Adrenal gland (tissue), 12 donors: Measurements from ENCODE around the gene CUTA. TPM values are rescaled to one million over a fixed set of nuclear protein-coding genes. Genes with fewer than 3 reads are reported as not detected.

Experiments
- DNase-seq, 7 donors: peaks; one replicate each; pipeline ENCODE4 v3.0.0-alpha.2; 2019 to 2020
- H3K27ac ChIP-seq, 5 donors: fragments of 200-600 bp; sonication (generic) in 4 of 5; 1 replicate in 3 of 5; 2 replicates in 2 of 5; pipeline versions ENCODE4 v1.5.1 to v1.8.0; 2016 to 2020; ENCODE audit warnings: mild to moderate bottlenecking in 1 of 5
- H3K27me3 ChIP-seq: fragments of 200-600 bp; 2 replicates; pipeline ENCODE4 v1.8.0; 2021
- H3K36me3 ChIP-seq, 2 donors: fragments of 200-600 bp; replicated peaks in 1 of 2; 1 replicate in 1 of 2; 2 replicates in 1 of 2; pipeline versions ENCODE4 v1.5.1 to v1.8.0; 2018 to 2022
- H3K4me1 ChIP-seq, 2 donors: fragments of 200-600 bp; replicated peaks in 1 of 2; 1 replicate in 1 of 2; 2 replicates in 1 of 2; pipeline versions ENCODE4 v1.5.1 to v1.8.0; 2018 to 2021
- H3K4me3 ChIP-seq, 4 donors: fragments of 200-600 bp; sonication (generic) in 3 of 4; one replicate each; pipeline ENCODE4 v1.5.1; 2016 to 2018
- H3K9me3 ChIP-seq, 3 donors: fragments of 200-600 bp; sonication (generic) in 1 of 3; replicated peaks in 1 of 3; 1 replicate in 2 of 3; 2 replicates in 1 of 3; pipeline versions ENCODE4 v1.5.1 to v1.8.0; 2016 to 2021
- CTCF ChIP-seq, 6 experiments: fragments of 450-650 bp in 4 of 6; fragments of 200-600 bp in 2 of 6; sonication (generic) in 1 of 6; IDR thresholded peaks; 1 replicate in 5 of 6; 2 replicates in 1 of 6; pipeline versions ENCODE4 v1.5.1 to v1.8.0; 2016 to 2021; ENCODE audit warnings: antibody characterized with exemption in 6 of 6, mild to moderate bottlenecking in 2 of 6, moderate library complexity in 1 of 6
- POLR2A ChIP-seq, 2 donors: fragments of 450-650 bp; IDR thresholded peaks; one replicate each; pipeline ENCODE4 v1.6.1; 2017; ENCODE audit warnings: antibody characterized with exemption in 2 of 2, mild to moderate bottlenecking in 2 of 2, moderate library complexity in 1 of 2
- WGBS, 4 donors: extraction: QIAGEN DNeasy Blood & Tissue Kit in 2 of 4; methylation state at CpG; one replicate each; pipeline versions ENCODE4 v1.1.5 to v1.1.7; 2013 to 2017; 5-methylcytosine and 5-hydroxymethylcytosine counted together
- intact Hi-C, 2 donors: fragments of 100-400 bp; cut with DNase I; formaldehyde crosslinking; loops; one replicate each; pipeline versions ENCODE4 v1.14.1 to v1.15.0; 2022 to 2023
- polyA plus RNA-seq, 3 donors: library from polyadenylated mRNA; stranded (reverse); fragments of 200-250 nt in 2 of 3; fragments of 350-450 nt in 1 of 3; fragmentation: Illumina TruSeq in 1 of 3; extraction: RNeasy Lipid Tissue Mini Kit (QIAGEN cat#74804) in 1 of 3; gene quantifications; one replicate each; pipeline ENCODE4 v1.2.3, GENCODE V29; 2013 to 2014
- total RNA-seq, 9 donors: library from RNA; depleted of rRNA in 4 of 9; stranded (reverse); fragments of >200 nt in 4 of 9; fragments of 120-200 nt in 1 of 9; fragmentation: NEBNext Ultra II Directional in 1 of 9; extraction: Animal tissue kit (Norgen Biotek cat#: 25700) in 1 of 9; gene quantifications; one replicate each; pipeline versions ENCODE4 v1.1.0 to v1.2.4, GENCODE V29; 2013 to 2023
- donor health status: healthy with polysubstance abuse.
- donor health status: Bipolar disorder and iron deficiency.
- donor health status: DM: yes; HTN: yes; CAD: no.
- donor health status: DM: no; HTN: no; CAD: no.
- donor health status: DM: no; HTN: no; CAD: no.
- donor health status: DM: yes; HTN: yes; CAD: no.

Gene CUTA
- total and polyA plus RNA-seq, 12 donors = 202 to 437 (median 295) TPM

DNA sequence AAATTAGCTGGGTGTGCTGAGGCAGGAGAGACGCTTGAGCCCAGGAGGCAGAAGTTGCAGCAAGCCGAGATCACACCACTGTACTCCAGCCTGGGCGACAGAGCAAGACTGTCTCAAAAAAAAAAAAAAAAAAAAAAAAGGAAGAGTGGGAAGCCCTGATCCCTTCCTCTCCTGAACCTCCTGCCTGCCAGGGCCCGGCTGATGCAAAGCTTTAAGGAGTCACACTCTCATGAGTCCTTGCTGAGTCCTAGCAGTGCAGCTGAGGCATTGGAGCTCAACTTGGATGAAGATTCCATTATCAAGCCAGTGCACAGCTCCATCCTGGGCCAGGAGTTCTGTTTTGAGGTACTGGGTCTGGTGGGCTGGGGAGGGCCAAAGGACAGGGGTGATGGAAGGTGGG, 17.1 kb upstream of the CUTA start:
- peaks cover 0 to 38% of the 10 kb centered on the region in 2 donors for H3K36me3 ChIP-seq
- intact Hi-C loops = no loop called here

GRCh38 chr6:33433544-33434191, 15.8 kb upstream of the CUTA start:
- peaks cover 0 to 34% of the 10 kb centered on the region in 2 donors for H3K4me1 ChIP-seq
- no peak for DNase-seq
- intact Hi-C loops = no loop called here
- peaks cover 0 to 35% of the 10 kb centered on the region in 2 donors for H3K36me3 ChIP-seq
- H3K27ac ChIP-seq = no peak overlapping the region
- no peak overlapping the region for H3K4me3 ChIP-seq
- 30 to 73% (median 43%) methylated on average over 4 to 16 of the region's 17 CpGs for WGBS, 4 donors
- TF ChIP-seq CTCF (IDR thresholded peaks at IDR 0.05) = no peak
- TF ChIP-seq POLR2A (IDR thresholded peaks at IDR 0.05) = no peak
- no peaks in the 10 kb centered on the region for H3K9me3 ChIP-seq
- H3K27me3 ChIP-seq = no peaks in the 10 kb centered on the region

More for the DNA sequence above, 17.1 kb upstream of the CUTA start:
- 90 to 98% (median 96%) methylated on average over 4 of the region's 4 CpGs for WGBS, 4 donors
- Histone ChIP-seq H3K27me3 (no peaks in the 10 kb centered on the region), H3K4me1 (peaks cover 0 to 23% of the 10 kb centered on the region in 2 donors), H3K9me3 (no peaks in the 10 kb centered on the region), H3K4me3 (no peak overlapping the region), H3K27ac (no peak overlapping the region)
- no peak for DNase-seq
- TF ChIP-seq POLR2A (IDR thresholded peaks at IDR 0.05) = no peak
- no peak for TF ChIP-seq CTCF (IDR thresholded peaks at IDR 0.05)

DNA sequence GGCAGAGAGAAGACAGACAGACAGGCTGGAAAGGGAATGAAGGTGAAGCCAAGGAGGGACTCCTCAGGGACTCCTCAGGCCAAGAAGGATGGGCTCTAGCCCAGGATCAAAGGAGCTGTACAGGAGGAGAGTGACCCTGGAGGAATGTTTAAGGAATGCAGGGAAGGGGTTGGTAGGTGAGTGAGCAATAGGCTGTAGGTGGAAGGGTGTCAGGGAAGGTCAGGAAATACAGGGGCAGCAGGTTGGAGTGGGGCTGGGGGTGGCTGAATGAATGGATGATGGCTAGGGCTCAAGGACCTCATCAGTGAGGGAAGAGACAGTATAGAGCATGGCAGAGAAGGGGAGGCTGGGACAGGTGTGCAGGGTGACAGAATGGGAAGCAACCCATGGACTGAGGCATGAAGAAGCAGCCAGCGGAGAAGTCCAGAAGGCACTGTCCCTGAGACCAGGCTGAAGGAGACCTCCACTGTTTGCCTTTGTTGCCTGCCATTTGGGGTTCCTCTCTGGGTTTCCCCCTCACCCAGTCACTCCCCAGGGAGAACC, 15.2 kb upstream of the CUTA start:
- no peak overlapping the region for H3K27ac ChIP-seq

GRCh38 chr6:33432546-33432945, 14.6 kb upstream of the CUTA start:
- Histone ChIP-seq H3K36me3 (peaks cover 0 to 25% of the 10 kb centered on the region in 2 donors), H3K4me3 (no peak overlapping the region), H3K4me1 (peaks cover 5 to 39% of the 10 kb centered on the region in 2 donors), H3K27ac (no peak overlapping the region), H3K27me3 (no peaks in the 10 kb centered on the region), H3K9me3 (no peaks in the 10 kb centered on the region)
- intact Hi-C loops = no loop called here
- TF ChIP-seq POLR2A (IDR thresholded peaks at IDR 0.05) = no peak
- TF ChIP-seq CTCF (IDR thresholded peaks at IDR 0.05) = no peak
- WGBS, 4 donors = 80 to 92% (median 85%) methylated on average over 10 of the region's 10 CpGs
- no peak for DNase-seq

More for the DNA sequence above, 15.2 kb upstream of the CUTA start:
- Histone ChIP-seq H3K4me1 (peaks cover 4 to 39% of the 10 kb centered on the region in 2 donors), H3K4me3 (no peak overlapping the region), H3K9me3 (no peaks in the 10 kb centered on the region), H3K36me3 (peaks cover 0 to 30% of the 10 kb centered on the region in 2 donors), H3K27me3 (no peaks in the 10 kb centered on the region)
- TF ChIP-seq CTCF (IDR thresholded peaks at IDR 0.05) = no peak
- no peak for TF ChIP-seq POLR2A (IDR thresholded peaks at IDR 0.05)
- no peak for DNase-seq
- 100% methylated on average over 1 of the region's 1 CpG for WGBS, 4 donors
- intact Hi-C loops = no loop called here
